CD14-positive monocyte (primary cell): ENCODE measurements around the gene SCAP. TPM values are rescaled to one million over a fixed set of nuclear protein-coding genes. Genes with fewer than 3 reads are reported as not detected.

Experiments
- DNase-seq, 3 donors: peaks; one replicate each; pipeline ENCODE4 v3.0.0-alpha.2; 2011 to 2022
- H2AFZ ChIP-seq: 2 replicates; pipeline ENCODE4 v1.6.0; 2012; ENCODE audit warnings: mild to moderate bottlenecking, low read depth, low read length, inconsistent platforms; ENCODE audit not compliant: insufficient read depth, poor library complexity, severe bottlenecking
- H3K27ac ChIP-seq, 2 donors: 1 replicate in 1 of 2; 2 replicates in 1 of 2; pipeline ENCODE4 v1.5.1; 2012 to 2013; ENCODE audit warnings: low read length in 2 of 2, control low read depth in 1 of 2, inconsistent platforms in 1 of 2, low read depth in 1 of 2, mild to moderate bottlenecking in 1 of 2
- H3K27me3 ChIP-seq, 2 donors: one replicate each; pipeline versions ENCODE4 v1.6.0 to v1.6.1; 2011 to 2013; ENCODE audit warnings: low read length in 2 of 2; ENCODE audit not compliant: control insufficient read depth in 2 of 2, insufficient read depth in 2 of 2
- H3K36me3 ChIP-seq, 2 donors: replicated peaks in 1 of 2; 1 replicate in 1 of 2; 2 replicates in 1 of 2; pipeline versions ENCODE4 v1.5.1 to v1.6.1; 2012 to 2013; ENCODE audit warnings: low read length in 2 of 2, control low read depth in 1 of 2, inconsistent platforms in 1 of 2, mild to moderate bottlenecking in 1 of 2; ENCODE audit not compliant: insufficient read depth in 2 of 2, control insufficient read depth in 1 of 2
- H3K4me1 ChIP-seq, 2 donors: 1 replicate in 1 of 2; 2 replicates in 1 of 2; pipeline versions ENCODE4 v1.5.1 to v1.6.1; 2012 to 2013; ENCODE audit warnings: low read length in 2 of 2, control low read depth in 1 of 2, inconsistent platforms in 1 of 2, mild to moderate bottlenecking in 1 of 2, moderate library complexity in 1 of 2; ENCODE audit not compliant: insufficient read depth in 2 of 2, control insufficient read depth in 1 of 2
- H3K4me2 ChIP-seq: replicated peaks from 2 replicates; pipeline ENCODE3; 2012; ENCODE audit warnings: low read length, moderate library complexity, mild to moderate bottlenecking; ENCODE audit not compliant: poor library complexity, severe bottlenecking; ENCODE audit errors: extremely low read depth
- H3K4me3 ChIP-seq, 3 experiments: fragments of 200-600 bp in 1 of 3; sonication (generic) in 1 of 3; replicated peaks in 1 of 3; 1 replicate in 2 of 3; 2 replicates in 1 of 3; pipeline ENCODE4 v1.5.1; 2011 to 2013; ENCODE audit warnings: low read length in 3 of 3, mild to moderate bottlenecking in 3 of 3, control low read depth in 2 of 3, low read depth in 2 of 3, inconsistent platforms in 1 of 3, moderate library complexity in 1 of 3
- H3K79me2 ChIP-seq: 2 replicates; pipeline ENCODE4 v1.6.0; 2012; ENCODE audit warnings: mild to moderate bottlenecking, control low read depth, inconsistent platforms, low read length, moderate library complexity; ENCODE audit not compliant: insufficient read depth
- H3K9ac ChIP-seq: 2 replicates; pipeline ENCODE4 v1.6.0; 2017; ENCODE audit warnings: low read length, mild to moderate bottlenecking; ENCODE audit not compliant: insufficient read depth, poor library complexity, severe bottlenecking
- H3K9me3 ChIP-seq, 2 donors: replicated peaks in 1 of 2; 1 replicate in 1 of 2; 2 replicates in 1 of 2; pipeline versions ENCODE4 v1.5.1 to v1.6.1; 2012 to 2013; ENCODE audit warnings: low read length in 2 of 2, control low read depth in 1 of 2; ENCODE audit not compliant: control insufficient read depth in 1 of 2, insufficient read depth in 1 of 2
- H4K20me1 ChIP-seq: 2 replicates; pipeline ENCODE4 v1.6.0; 2012; ENCODE audit warnings: mild to moderate bottlenecking, low read length, control low read depth, moderate library complexity; ENCODE audit not compliant: insufficient read depth
- H3K27ac Mint-ChIP-seq, 7 donors: one replicate each; pipeline ENCODE4 v1.8.0; 2020; ENCODE audit warnings: mild to moderate bottlenecking in 7 of 7, mixed read lengths in 7 of 7, moderate library complexity in 6 of 7, inconsistent platforms in 2 of 7
- H3K27me3 Mint-ChIP-seq, 3 donors: one replicate each; pipeline ENCODE4 v1.8.0; 2021 to 2022; ENCODE audit warnings: low read depth in 3 of 3, mild to moderate bottlenecking in 3 of 3, mixed read lengths in 3 of 3, moderate library complexity in 3 of 3, inconsistent platforms in 1 of 3
- H3K36me3 Mint-ChIP-seq, 2 donors: one replicate each; pipeline ENCODE4 v1.8.0; 2020; ENCODE audit warnings: mixed read lengths in 2 of 2, inconsistent platforms in 1 of 2, mild to moderate bottlenecking in 1 of 2
- H3K4me1 Mint-ChIP-seq: one replicate; pipeline ENCODE4 v1.8.0; 2020; ENCODE audit warnings: mild to moderate bottlenecking, mixed read lengths
- H3K4me3 Mint-ChIP-seq, 2 donors: one replicate each; pipeline ENCODE4 v1.8.0; 2020; ENCODE audit warnings: mild to moderate bottlenecking in 2 of 2, mixed read lengths in 2 of 2, moderate library complexity in 1 of 2
- H3K9me3 Mint-ChIP-seq, 7 donors: one replicate each; pipeline ENCODE4 v1.8.0; 2020 to 2022; ENCODE audit warnings: mixed read lengths in 7 of 7, mild to moderate bottlenecking in 6 of 7, moderate library complexity in 6 of 7, inconsistent platforms in 2 of 7
- CTCF ChIP-seq: fragments of 200-600 bp; IDR thresholded peaks from one replicate; pipeline ENCODE4 v1.8.0; 2022; ENCODE audit warnings: antibody characterized with exemption, mild to moderate bottlenecking
- WGBS: methylation state at CpG from one replicate; pipeline ENCODE4 v1.1.5; 2013; ENCODE audit warnings: missing lambda C conversion rate; ENCODE audit not compliant: insufficient coverage; 5-methylcytosine and 5-hydroxymethylcytosine counted together
- intact Hi-C, 2 donors: fragments of 100-400 bp; cut with micrococcal nuclease; formaldehyde crosslinking; loops; one replicate each; pipeline versions ENCODE4 v1.15.0 to v1.15.1; 2023
- polyA plus RNA-seq, 3 donors: library from polyadenylated mRNA; depleted of rRNA in 1 of 3; unstranded in 2 of 3; stranded (reverse) in 1 of 3; fragments of 300-500 nt in 2 of 3; fragments of >200 nt in 1 of 3; fragmentation: Illumina TruSeq in 2 of 3; gene quantifications; 1 replicate in 2 of 3; 2 replicates in 1 of 3; pipeline ENCODE4 v1.2.3, GENCODE V29; 2012 to 2021

The SCAP gene
- polyA plus RNA-seq, 3 donors: 26.3 to 27.8 (median 27.7) TPM

GRCh38 chr3:47399531-47400270 is 76.0 kb downstream of the SCAP start:
- Histone ChIP-seq H3K36me3 (peaks cover 35 to 84% of the 10 kb centered on the region in 2 donors), H2AFZ (no peak overlapping the region), H3K4me3 (no peak overlapping the region), H3K9me3 (no peaks in the 10 kb centered on the region), H4K20me1 (peaks cover 82% of the 10 kb centered on the region), H3K9ac (no peak overlapping the region), H3K27me3 (no peaks in the 10 kb centered on the region), H3K4me2 (no peak overlapping the region), H3K79me2 (peaks cover 52% of the 10 kb centered on the region), H3K27ac (no peak overlapping the region), H3K4me1 (no peaks in the 10 kb centered on the region)
- Mint-ChIP-seq H3K36me3 (peaks cover 46 to 77% of the 10 kb centered on the region in 2 donors), H3K4me1 (peaks cover 2% of the 10 kb centered on the region), H3K9me3 (peaks cover 0 to 2% (median 0%) of the 10 kb centered on the region in 7 donors), H3K27ac (peak overlapping the region in 1 of 7 donors; percentile 15), H3K27me3 (peaks cover 0 to 3% (median 1%) of the 10 kb centered on the region in 3 donors), H3K4me3 (no peak overlapping the region)
- TF ChIP-seq CTCF: no peak
- no peak for DNase-seq
- 90% methylated on average over 2 of the region's 9 CpGs for WGBS
- intact Hi-C loops: no loop called here

- no peak for TF ChIP-seq CTCF
- no peaks in the 10 kb centered on the region for H3K4me1 ChIP-seq
- Mint-ChIP-seq H3K4me1 (peaks cover 4% of the 10 kb centered on the region), H3K9me3 (peaks cover 0 to 2% (median 0%) of the 10 kb centered on the region in 7 donors), H3K4me3 (no peak overlapping the region), H3K27me3 (peaks cover 0 to 3% (median 1%) of the 10 kb centered on the region in 3 donors), H3K27ac (peak overlapping the region in 2 of 7 donors; percentile 15 to 18), H3K36me3 (peaks cover 50 to 76% of the 10 kb centered on the region in 2 donors)
- H4K20me1 ChIP-seq: peaks cover 83% of the 10 kb centered on the region
- H3K4me2 ChIP-seq: no peak overlapping the region
- intact Hi-C loops: no loop called here
- no peak for DNase-seq
- no peaks in the 10 kb centered on the region for H3K27me3 ChIP-seq
- H3K36me3 ChIP-seq: peaks cover 35 to 86% of the 10 kb centered on the region in 2 donors
- peaks cover 59% of the 10 kb centered on the region for H3K79me2 ChIP-seq
- H3K27ac ChIP-seq: no peak overlapping the region
- no peaks in the 10 kb centered on the region for H3K9me3 ChIP-seq
- H2AFZ ChIP-seq: no peak overlapping the region
- no peak overlapping the region for H3K9ac ChIP-seq
- WGBS: 75% methylated on average over 1 of the region's 1 CpG
- H3K4me3 ChIP-seq: no peak overlapping the region
Measured at GRCh38 chr3:47399016-47399415, 76.7 kb downstream of the SCAP start.
